Esophagus muscularis mucosa (tissue), 4 donors: ENCODE results near the gene RAD51B. TPM values are rescaled to one million over a fixed set of nuclear protein-coding genes. Genes with fewer than 3 reads are reported as not detected.

Experiments used
- DNase-seq: peaks from one replicate; pipeline ENCODE4 v3.0.0-alpha.2; 2017; ENCODE audit errors: extremely low spot score
- H3K27ac ChIP-seq, 4 donors: fragments of 200-600 bp; sonication (generic); replicated peaks in 1 of 4; 1 replicate in 3 of 4; 2 replicates in 1 of 4; pipeline ENCODE4 v1.5.1; 2016 to 2019; ENCODE audit warnings: mild to moderate bottlenecking in 1 of 4
- H3K27me3 ChIP-seq, 4 donors: fragments of 200-600 bp; sonication (generic); one replicate each; pipeline versions ENCODE4 v1.5.1 to v1.6.0; 2016 to 2019
- H3K36me3 ChIP-seq, 4 donors: fragments of 200-600 bp; sonication (generic); one replicate each; pipeline ENCODE4 v1.5.1; 2016 to 2019
- H3K4me1 ChIP-seq, 4 donors: fragments of 200-600 bp; sonication (generic); one replicate each; pipeline ENCODE4 v1.5.1; 2016 to 2019
- H3K4me3 ChIP-seq, 4 donors: fragments of 200-600 bp; sonication (generic); 1 replicate in 2 of 4; 2 replicates in 2 of 4; pipeline ENCODE4 v1.5.1; 2016 to 2019; ENCODE audit warnings: mild to moderate bottlenecking in 4 of 4, moderate library complexity in 1 of 4
- H3K9me3 ChIP-seq, 4 donors: fragments of 200-600 bp; sonication (generic); 1 replicate in 3 of 4; 2 replicates in 1 of 4; pipeline ENCODE4 v1.5.1; 2016 to 2019
- CTCF ChIP-seq, 3 experiments: fragments of 200-600 bp in 2 of 3; fragments of 450-650 bp in 1 of 3; sonication (generic) in 2 of 3; IDR thresholded peaks; one replicate each; pipeline ENCODE4 v1.5.1; 2017 to 2019; ENCODE audit warnings: antibody characterized with exemption in 3 of 3, mild to moderate bottlenecking in 2 of 3, moderate library complexity in 1 of 3
- EP300 ChIP-seq: sonication (generic); formaldehyde crosslinking; IDR thresholded peaks from one replicate; pipeline ENCODE4 v1.6.1; 2017; ENCODE audit warnings: antibody characterized with exemption
- POLR2A ChIP-seq: fragments of 450-650 bp; IDR thresholded peaks from one replicate; pipeline ENCODE4 v1.6.1; 2017; ENCODE audit warnings: antibody characterized with exemption, moderate library complexity, mild to moderate bottlenecking, low read depth
- POLR2AphosphoS5 ChIP-seq, 2 donors: sonication (generic); formaldehyde crosslinking; IDR thresholded peaks; one replicate each; pipeline ENCODE4 v1.6.1; 2017; ENCODE audit warnings: antibody characterized with exemption in 2 of 2
- WGBS: methylation state at CpG from one replicate; pipeline ENCODE4 v1.1.5; 2018; 5-methylcytosine and 5-hydroxymethylcytosine counted together
- intact Hi-C: fragments of 100-400 bp; cut with DNase I; formaldehyde crosslinking; loops from one replicate; pipeline ENCODE4 v1.15.1; 2023
- total RNA-seq, 4 donors: library from RNA; depleted of rRNA; stranded (reverse); fragments of >200 nt; gene quantifications; one replicate each; pipeline versions ENCODE4 v1.1.0 to v1.2.1, GENCODE V29; 2016

Gene RAD51B
- total RNA-seq, 4 donors from 2014 or later: 2.8 to 11.1 (median 5.1) TPM

- 35% methylated on average over 1 of the region's 1 CpG for WGBS
- Histone ChIP-seq H3K4me3 (no peak overlapping the region), H3K9me3 (no peaks in the 10 kb centered on the region), H3K27me3 (no peaks in the 10 kb centered on the region), H3K27ac (peak overlapping the region; percentile 68 to 82 (median 80)), H3K4me1 (peaks cover 16 to 53% (median 42%) of the 10 kb centered on the region in 4 donors), H3K36me3 (no peaks in the 10 kb centered on the region)
- no peak for TF ChIP-seq POLR2A
- peak in 1 of 3 experiments; percentile 10 for TF ChIP-seq CTCF (IDR thresholded peaks at IDR 0.05)
- no peak for TF ChIP-seq POLR2AphosphoS5 (IDR thresholded peaks at IDR 0.05)
- no peak for TF ChIP-seq EP300
- no peak for DNase-seq
- intact Hi-C loops: no loop called here
Observed at GRCh38 chr14:68231898-68232297, 412.3 kb downstream of the RAD51B start.

- Histone ChIP-seq H3K4me3 (no peak overlapping the region), H3K27ac (peak overlapping the region; percentile 68 to 82 (median 80))
Observed at GRCh38 chr14:68232300-68233055, 412.9 kb downstream of the RAD51B start.

GRCh38 chr14:68233101-68233784 lies 413.7 kb downstream of the RAD51B start:
- intact Hi-C loops: no loop called here
- Histone ChIP-seq H3K9me3 (no peaks in the 10 kb centered on the region), H3K27me3 (no peaks in the 10 kb centered on the region), H3K4me1 (peaks cover 16 to 61% (median 50%) of the 10 kb centered on the region in 4 donors), H3K27ac (peak overlapping the region; percentile 68 to 82 (median 80)), H3K36me3 (no peaks in the 10 kb centered on the region), H3K4me3 (no peak overlapping the region)
- DNase-seq: no peak
- no peak for TF ChIP-seq EP300
- TF ChIP-seq CTCF (IDR thresholded peaks at IDR 0.05): no peak
- no peak for TF ChIP-seq POLR2AphosphoS5 (IDR thresholded peaks at IDR 0.05)
- no peak for TF ChIP-seq POLR2A

More at GRCh38 chr14:68232300-68233055, 412.9 kb downstream of the RAD51B start:
- Histone ChIP-seq H3K27me3 (no peaks in the 10 kb centered on the region), H3K4me1 (peaks cover 16 to 58% (median 47%) of the 10 kb centered on the region in 4 donors), H3K9me3 (no peaks in the 10 kb centered on the region), H3K36me3 (no peaks in the 10 kb centered on the region)
- 21% methylated on average over 2 of the region's 2 CpGs for WGBS
- TF ChIP-seq POLR2A (no peak), POLR2AphosphoS5 (IDR thresholded peaks at IDR 0.05) (peak; percentile 62 to 70)
- intact Hi-C loops: no loop called here
- DNase-seq: no peak

GRCh38 chr14:68234101-68234905 lies 414.7 kb downstream of the RAD51B start:
- H3K4me1 ChIP-seq: peaks cover 16 to 61% (median 53%) of the 10 kb centered on the region in 4 donors
- WGBS: 90% methylated on average over 3 of the region's 3 CpGs
- no peak for DNase-seq
- H3K27me3 ChIP-seq: no peaks in the 10 kb centered on the region
- no peaks in the 10 kb centered on the region for H3K36me3 ChIP-seq
- intact Hi-C loops: no loop called here
- H3K4me3 ChIP-seq: no peak overlapping the region
- H3K9me3 ChIP-seq: no peaks in the 10 kb centered on the region
- no peak for TF ChIP-seq CTCF (IDR thresholded peaks at IDR 0.05)
- TF ChIP-seq EP300: no peak
- TF ChIP-seq POLR2AphosphoS5 (IDR thresholded peaks at IDR 0.05): no peak
- TF ChIP-seq POLR2A: no peak
- peak overlapping the region; percentile 68 to 82 (median 80) for H3K27ac ChIP-seq
